GM19438 (cell line): Measurements from ENCODE around the gene MAPKAPK3.
"Not testable (repeated sequence)": the region's sequence is repeated elsewhere in the genome, so short reads cannot be mapped to it uniquely, and the experiment has no call there.

Experiments used
- ATAC-seq: cut with Tn5 transposase; IDR thresholded peaks from one replicate; pipeline ENCODE4 v1.9.1; 2021; ENCODE audit warnings: low read depth; ENCODE audit not compliant: unreplicated experiment

Gene MAPKAPK3

GRCh38 chr3:50652709-50653108 is 35.8 kb downstream of the MAPKAPK3 start:
- no peak for ATAC-seq

GRCh38 chr3:50653937-50654595 is 37.1 kb downstream of the MAPKAPK3 start:
- no peak for ATAC-seq

- no peak for ATAC-seq
Measured at GRCh38 chr3:50655009-50655830, 38.3 kb downstream of the MAPKAPK3 start.

GRCh38 chr3:50656417-50657195 is 39.7 kb downstream of the MAPKAPK3 start:
- no peak for ATAC-seq

GRCh38 chr3:50657407-50657806 is 40.5 kb downstream of the MAPKAPK3 start:
- no peak for ATAC-seq

- ATAC-seq, result no peak
Measured at GRCh38 chr3:50657816-50658215, 40.9 kb downstream of the MAPKAPK3 start.

- ATAC-seq, result no peak
Measured at GRCh38 chr3:50658416-50658815, 41.5 kb downstream of the MAPKAPK3 start.

GRCh38 chr3:50658831-50659230 is 41.9 kb downstream of the MAPKAPK3 start:
- ATAC-seq, result no peak

- ATAC-seq, result no peak
Measured at GRCh38 chr3:50660386-50660785, 43.4 kb downstream of the MAPKAPK3 start.

- no peak for ATAC-seq
Measured at GRCh38 chr3:50661321-50661837, 44.4 kb downstream of the MAPKAPK3 start.

GRCh38 chr3:50662408-50662807 is 45.5 kb downstream of the MAPKAPK3 start:
- no peak for ATAC-seq

- no peak for ATAC-seq
Measured at GRCh38 chr3:50665081-50665840, 48.3 kb downstream of the MAPKAPK3 start.

GRCh38 chr3:50665841-50666115 is 48.8 kb downstream of the MAPKAPK3 start:
- not testable (repeated sequence) for ATAC-seq

- no peak for ATAC-seq
Measured at GRCh38 chr3:50666837-50667236, 49.9 kb downstream of the MAPKAPK3 start.

- ATAC-seq, result no peak
Measured at GRCh38 chr3:50671331-50671730, 54.4 kb downstream of the MAPKAPK3 start.

- no peak for ATAC-seq
Measured at GRCh38 chr3:50672656-50673055, 55.7 kb downstream of the MAPKAPK3 start.

- ATAC-seq, result no peak
Measured at GRCh38 chr3:50673931-50674330, 57.0 kb downstream of the MAPKAPK3 start.

- ATAC-seq, result no peak
Measured at GRCh38 chr3:50674349-50675178, 57.6 kb downstream of the MAPKAPK3 start, which contains the start of gene DOCK3. DOCK3 (plus strand) TSS chr3:50674927; CDS start chr3:50675264, 337 bp downstream.

- ATAC-seq, result no peak
Measured at GRCh38 chr3:50675179-50676030, 58.5 kb downstream of the MAPKAPK3 start.
